GM21825 (cell line): ENCODE data around the gene SOST.

Source experiments
- ATAC-seq: cut with Tn5 transposase; IDR thresholded peaks from one replicate; pipeline ENCODE4 v1.9.1; 2021; ENCODE audit warnings: mild to moderate bottlenecking, moderate library complexity; ENCODE audit not compliant: unreplicated experiment

The SOST gene

DNA sequence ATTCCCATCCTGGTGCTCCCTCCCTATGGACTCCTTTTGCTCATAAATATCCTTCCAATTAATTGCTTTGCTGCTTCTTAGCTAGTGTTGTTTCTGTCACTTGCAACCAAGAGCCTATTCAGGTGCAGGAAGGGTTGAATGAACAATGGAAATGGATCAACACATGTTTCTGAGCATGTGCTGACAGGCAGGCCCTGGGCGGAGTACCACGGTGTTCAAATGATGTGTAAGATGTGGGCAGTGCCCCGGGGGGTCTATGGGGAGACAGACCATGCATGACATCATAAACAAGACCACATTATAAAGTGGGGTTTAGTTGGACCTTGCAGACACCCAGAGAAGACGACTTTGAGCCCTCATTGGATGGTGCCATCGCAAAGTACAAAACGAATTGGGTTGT is 48.5 kb downstream of the SOST start:
- no peak for ATAC-seq

DNA sequence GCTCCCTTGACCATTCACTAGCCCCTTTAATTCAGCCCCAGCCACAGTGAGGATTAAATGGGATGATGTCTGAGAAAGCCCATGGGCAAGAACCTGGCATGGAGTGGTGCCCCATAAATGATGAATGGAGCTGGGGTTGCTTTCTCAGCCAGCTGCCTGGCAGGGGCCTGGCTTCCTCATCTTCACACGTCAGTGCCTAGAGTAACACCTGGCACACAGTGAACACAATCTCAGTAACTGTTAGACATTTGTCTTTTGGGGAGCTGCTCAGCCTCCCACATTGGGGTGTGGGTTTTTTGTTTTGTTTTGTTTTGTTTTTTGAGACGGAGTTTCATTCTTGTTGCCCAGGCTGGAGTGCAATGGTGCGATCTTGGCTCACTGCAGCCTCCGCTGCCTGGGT is 49.4 kb downstream of the SOST start:
- no peak for ATAC-seq

DNA sequence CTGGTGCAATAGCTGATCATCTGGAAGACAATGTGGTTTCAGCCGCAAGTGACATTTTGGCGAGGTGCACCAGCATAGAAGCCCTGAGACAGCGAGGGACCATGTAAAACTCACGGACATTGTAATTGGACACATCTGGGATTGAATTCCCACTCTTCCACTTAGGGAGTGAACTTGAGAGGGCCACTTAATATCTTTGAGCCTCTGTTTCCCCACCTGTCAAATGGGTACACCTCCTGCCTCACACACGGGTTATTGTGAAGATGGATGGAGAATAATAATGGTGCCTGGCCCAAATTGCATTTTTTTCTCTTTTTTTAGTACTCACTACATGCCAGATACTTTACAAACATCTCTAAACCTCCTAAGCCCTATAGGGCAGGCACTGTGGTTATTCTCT is 51.4 kb downstream of the SOST start:
- ATAC-seq, result no peak

GRCh38 chr17:43706235-43706634 is 52.4 kb downstream of the SOST start:
- no peak for ATAC-seq
